Keratinocyte (primary cell): ENCODE results near the gene DUSP22. TPM values are rescaled to one million over a fixed set of nuclear protein-coding genes. Genes with fewer than 3 reads are reported as not detected.

Source experiments
- DNase-seq: peaks from one replicate; pipeline ENCODE4 v3.0.0-alpha.2; 2011; ENCODE audit warnings: low read depth, missing footprints, low spot score
- FAIRE-seq: peaks from 2 replicates; lab custom pipeline; 2011; peaks lifted over from hg19 to GRCh38; lab: Jason Lieb, UNC
- H2AFZ ChIP-seq: 2 replicates; pipeline ENCODE4 v1.6.0; 2012; ENCODE audit warnings: low read length, control low read depth, inconsistent platforms; ENCODE audit not compliant: control insufficient read depth
- H3K27ac ChIP-seq: 2 replicates; pipeline ENCODE4 v1.5.1; 2011; ENCODE audit warnings: low read length; ENCODE audit not compliant: control insufficient read depth, insufficient read depth
- H3K27me3 ChIP-seq: 3 replicates; pipeline ENCODE4 v1.6.0; 2011; ENCODE audit warnings: low read length; ENCODE audit not compliant: control insufficient read depth, insufficient read depth; ENCODE audit errors: extremely low read depth
- H3K36me3 ChIP-seq, 2 experiments: 2 replicates in 1 of 2; 3 replicates in 1 of 2; pipeline ENCODE4 v1.5.1; 2011; ENCODE audit warnings: low read length in 2 of 2, mild to moderate bottlenecking in 1 of 2; ENCODE audit not compliant: control insufficient read depth in 2 of 2, insufficient read depth in 2 of 2; ENCODE audit errors: extremely low read depth in 1 of 2
- H3K4me1 ChIP-seq: 3 replicates; pipeline ENCODE4 v1.5.1; 2011; ENCODE audit warnings: low read length; ENCODE audit not compliant: control insufficient read depth, insufficient read depth; ENCODE audit errors: extremely low read depth
- H3K4me2 ChIP-seq: 3 replicates; pipeline ENCODE4 v1.6.0; 2011; ENCODE audit warnings: low read depth, low read length; ENCODE audit not compliant: control insufficient read depth, insufficient read depth; ENCODE audit errors: extremely low read depth
- H3K4me3 ChIP-seq, 3 experiments: fragments of 200-600 bp in 1 of 3; sonication (generic) in 1 of 3; 2 replicates in 2 of 3; 3 replicates in 1 of 3; pipeline ENCODE4 v1.5.1; 2011 to 2016; ENCODE audit warnings: low read length in 3 of 3, mild to moderate bottlenecking in 3 of 3, control low read depth in 2 of 3, inconsistent platforms in 1 of 3, low read depth in 1 of 3, mixed read lengths in 1 of 3, mixed run types in 1 of 3, moderate library complexity in 1 of 3; ENCODE audit not compliant: control insufficient read depth in 2 of 3, insufficient read depth in 2 of 3; ENCODE audit errors: extremely low read depth in 1 of 3
- H3K79me2 ChIP-seq: 2 replicates; pipeline ENCODE4 v1.6.0; 2012; ENCODE audit warnings: low read length; ENCODE audit not compliant: control insufficient read depth, insufficient read depth
- H3K9ac ChIP-seq: 3 replicates; pipeline ENCODE4 v1.6.0; 2011; ENCODE audit warnings: low read length; ENCODE audit not compliant: control insufficient read depth, insufficient read depth; ENCODE audit errors: extremely low read depth
- H3K9me1 ChIP-seq: 3 replicates; pipeline ENCODE4 v1.6.0; 2011; ENCODE audit warnings: low read length; ENCODE audit not compliant: control insufficient read depth, insufficient read depth; ENCODE audit errors: extremely low read depth
- H3K9me3 ChIP-seq: 2 replicates; pipeline ENCODE4 v1.5.1; 2012; ENCODE audit warnings: low read depth, low read length; ENCODE audit not compliant: control insufficient read depth
- H4K20me1 ChIP-seq: 3 replicates; pipeline ENCODE4 v1.6.0; 2011; ENCODE audit warnings: low read length; ENCODE audit not compliant: control insufficient read depth, insufficient read depth; ENCODE audit errors: extremely low read depth
- EZH2 ChIP-seq: IDR thresholded peaks from one replicate; pipeline ENCODE4 v1.6.1; 2012; ENCODE audit warnings: inconsistent platforms, mild to moderate bottlenecking, low read length, moderate library complexity
- dilution Hi-C: fragments of 300-500 bp; cut with MboI; formaldehyde crosslinking; loops from one replicate; pipeline ENCODE4 v1.7.0; 2020; ENCODE audit warnings: low sequenced_read_pairs; ENCODE audit not compliant: extremely low pct_ligation_motif_present
- polyA plus RNA-seq, 5 experiments: library from polyadenylated mRNA; depleted of rRNA in 3 of 5; stranded (reverse) in 3 of 5; stranded (forward) in 1 of 5; unstranded in 1 of 5; fragments of >200 nt; gene quantifications; 1 replicate in 1 of 5; 2 replicates in 3 of 5; 3 replicates in 1 of 5; pipeline versions ENCODE4 v1.2.1 to v1.2.3, GENCODE V29; 2011 to 2012; ENCODE audit warnings: missing spikeins in 2 of 5, low read depth in 1 of 5, low replicate concordance in 1 of 5
- TF ChIP-seq, protein P1 (sequence below), 3 experiments: IDR thresholded peaks in 1 of 3; conservative IDR thresholded peaks in 1 of 3; optimal IDR thresholded peaks in 1 of 3; 2 replicates in 2 of 3; 3 replicates in 1 of 3; pipeline versions ENCODE3 to v1.5.1; 2011; ENCODE audit warnings: low read length in 3 of 3, mild to moderate bottlenecking in 3 of 3, moderate library complexity in 2 of 3, control low read depth in 1 of 3, inconsistent platforms in 1 of 3; ENCODE audit not compliant: insufficient read depth in 2 of 3; ENCODE audit errors: extremely low read depth in 1 of 3

The DUSP22 gene
- polyA plus RNA-seq, 1 donor (not counting 4 experiments of a cell fraction or from before 2014, with no cell fraction given), result 17.3 TPM

GRCh38 chr6:347951-348859 is 55.9 kb downstream of the DUSP22 start:
- no peak overlapping the region for H3K4me2 ChIP-seq
- peaks cover 3 to 4% of the 10 kb centered on the region in 2 experiments for H3K36me3 ChIP-seq
- FAIRE-seq, result no peak
- H3K79me2 ChIP-seq, result no peaks in the 10 kb centered on the region
- H2AFZ ChIP-seq, result no peak overlapping the region
- TF ChIP-seq, protein P1, sequence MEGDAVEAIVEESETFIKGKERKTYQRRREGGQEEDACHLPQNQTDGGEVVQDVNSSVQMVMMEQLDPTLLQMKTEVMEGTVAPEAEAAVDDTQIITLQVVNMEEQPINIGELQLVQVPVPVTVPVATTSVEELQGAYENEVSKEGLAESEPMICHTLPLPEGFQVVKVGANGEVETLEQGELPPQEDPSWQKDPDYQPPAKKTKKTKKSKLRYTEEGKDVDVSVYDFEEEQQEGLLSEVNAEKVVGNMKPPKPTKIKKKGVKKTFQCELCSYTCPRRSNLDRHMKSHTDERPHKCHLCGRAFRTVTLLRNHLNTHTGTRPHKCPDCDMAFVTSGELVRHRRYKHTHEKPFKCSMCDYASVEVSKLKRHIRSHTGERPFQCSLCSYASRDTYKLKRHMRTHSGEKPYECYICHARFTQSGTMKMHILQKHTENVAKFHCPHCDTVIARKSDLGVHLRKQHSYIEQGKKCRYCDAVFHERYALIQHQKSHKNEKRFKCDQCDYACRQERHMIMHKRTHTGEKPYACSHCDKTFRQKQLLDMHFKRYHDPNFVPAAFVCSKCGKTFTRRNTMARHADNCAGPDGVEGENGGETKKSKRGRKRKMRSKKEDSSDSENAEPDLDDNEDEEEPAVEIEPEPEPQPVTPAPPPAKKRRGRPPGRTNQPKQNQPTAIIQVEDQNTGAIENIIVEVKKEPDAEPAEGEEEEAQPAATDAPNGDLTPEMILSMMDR (optimal IDR thresholded peaks at IDR 0.05 in 1 of 3, IDR thresholded peaks at IDR 0.05 in 1 of 3, conservative IDR thresholded peaks at IDR 0.05 in 1 of 3; ENCODE audit: extremely low read depth in 1 of 3, insufficient read depth in 2 of 3, low read length in 3 of 3), result no peak
- no peak for TF ChIP-seq EZH2
- H3K9me3 ChIP-seq, result peaks cover 7% of the 10 kb centered on the region
- H3K27me3 ChIP-seq, result no peaks in the 10 kb centered on the region
- no peak overlapping the region for H3K27ac ChIP-seq
- H3K9me1 ChIP-seq, result no peaks in the 10 kb centered on the region
- H3K4me1 ChIP-seq, result no peaks in the 10 kb centered on the region
- H4K20me1 ChIP-seq, result no peaks in the 10 kb centered on the region
- no peak overlapping the region for H3K9ac ChIP-seq
- dilution Hi-C loops, result no loop called here
- no peak overlapping the region for H3K4me3 ChIP-seq
- DNase-seq, result no peak

DNA sequence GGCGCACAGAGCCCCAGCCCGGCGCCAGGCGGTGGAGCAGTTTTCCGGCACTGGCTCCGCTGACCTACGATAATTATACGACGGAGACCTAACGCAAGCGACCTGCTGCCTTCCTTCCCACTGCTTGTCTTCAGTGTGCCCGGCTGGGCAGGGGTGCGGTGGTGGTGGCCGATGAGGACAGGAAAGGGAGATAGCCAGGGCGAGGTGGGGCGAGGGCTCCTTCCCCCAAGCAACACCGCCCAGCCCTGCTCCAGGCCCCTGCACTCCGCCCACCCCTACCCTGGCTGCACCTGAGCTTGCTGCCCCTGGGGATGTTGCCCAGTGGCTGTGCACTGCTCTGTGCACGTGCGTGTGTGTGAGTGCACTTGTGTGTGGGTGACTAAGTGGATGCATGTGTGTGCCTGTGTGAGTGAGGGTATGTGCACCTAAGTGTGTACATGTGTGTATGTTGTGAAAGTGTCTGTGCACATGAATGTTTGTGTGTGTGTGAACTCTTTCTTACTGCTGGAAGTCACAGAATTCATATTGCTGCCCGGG is 56.6 kb downstream of the DUSP22 start:
- no peaks in the 10 kb centered on the region for H4K20me1 ChIP-seq
- peaks cover 5% of the 10 kb centered on the region for H3K9me3 ChIP-seq
- no peak overlapping the region for H3K9ac ChIP-seq
- H3K4me2 ChIP-seq, result no peak overlapping the region
- TF ChIP-seq, protein P1 (optimal IDR thresholded peaks at IDR 0.05 in 1 of 3, IDR thresholded peaks at IDR 0.05 in 1 of 3, conservative IDR thresholded peaks at IDR 0.05 in 1 of 3; ENCODE audit: extremely low read depth in 1 of 3, insufficient read depth in 2 of 3, low read length in 3 of 3), result no peak
- no peak for TF ChIP-seq EZH2
- H3K27ac ChIP-seq, result no peak overlapping the region
- no peak overlapping the region for H2AFZ ChIP-seq
- H3K4me3 ChIP-seq, result no peak overlapping the region
- dilution Hi-C loops, result no loop called here
- H3K79me2 ChIP-seq, result no peaks in the 10 kb centered on the region
- H3K9me1 ChIP-seq, result no peaks in the 10 kb centered on the region
- no peaks in the 10 kb centered on the region for H3K27me3 ChIP-seq
- no peaks in the 10 kb centered on the region for H3K4me1 ChIP-seq
- H3K36me3 ChIP-seq, result peaks cover 3 to 4% of the 10 kb centered on the region in 2 experiments
- FAIRE-seq (no peak), DNase-seq (no peak)
